MG63 (cell line): Measurements from ENCODE around the gene UNC93B1. TPM values are rescaled to one million over a fixed set of nuclear protein-coding genes. Genes with fewer than 3 reads are reported as not detected.

Source experiments
- DNase-seq: peaks from one replicate; pipeline ENCODE4 v3.0.0-alpha.2; 2020
- H3K27me3 ChIP-seq: fragments of 250-450 bp; sonication (Bioruptor Pico); 2 replicates; pipeline ENCODE4 v1.5.1; 2020; ENCODE audit warnings: mild to moderate bottlenecking, moderate library complexity
- H3K36me3 ChIP-seq: fragments of 250-450 bp; sonication (Bioruptor Pico); 2 replicates; pipeline ENCODE4 v1.5.1; 2020; ENCODE audit warnings: mild to moderate bottlenecking, moderate library complexity
- H3K4me3 ChIP-seq: fragments of 250-450 bp; sonication (Bioruptor Pico); 2 replicates; pipeline ENCODE4 v1.5.1; 2020; ENCODE audit warnings: mild to moderate bottlenecking, moderate library complexity
- H3K9me3 ChIP-seq: fragments of 250-450 bp; sonication (Bioruptor Pico); 2 replicates; pipeline ENCODE4 v1.5.1; 2020; ENCODE audit warnings: mild to moderate bottlenecking, moderate library complexity
- total RNA-seq: library from RNA; depleted of rRNA; stranded (reverse); fragments of >200 nt; shearing (Covaris generic); gene quantifications from 2 replicates; pipeline ENCODE4 v1.2.3, GENCODE V29; 2014; ENCODE audit warnings: low replicate concordance

UNC93B1 gene
- total RNA-seq, 1 experiment from 2014 or later, result 37.7 TPM

- Histone ChIP-seq H3K36me3 (peaks cover 4% of the 10 kb centered on the region; the same call in 1 of the 2 replicates), H3K27me3 (no peaks in the 10 kb centered on the region), H3K9me3 (no peaks in the 10 kb centered on the region), H3K4me3 (no peak overlapping the region)
- DNase-seq, result no peak
Observed at GRCh38 chr11:68042219-68043028, 38.5 kb upstream of the UNC93B1 start.

- no peak for DNase-seq
- no peaks in the 10 kb centered on the region for H3K27me3 ChIP-seq
- no peak overlapping the region for H3K4me3 ChIP-seq
- no peaks in the 10 kb centered on the region for H3K9me3 ChIP-seq
- H3K36me3 ChIP-seq, result 0 out of 2 replicates have a peak, but pooled peaks cover 4% of the 10 kb centered on the region
Observed at GRCh38 chr11:68041617-68042218, 37.8 kb upstream of the UNC93B1 start.

- no peak for DNase-seq
- H3K9me3 ChIP-seq, result no peaks in the 10 kb centered on the region
- H3K4me3 ChIP-seq, result no peak overlapping the region
- no peaks in the 10 kb centered on the region for H3K27me3 ChIP-seq
- H3K36me3 ChIP-seq, result 0 out of 2 replicates have a peak, but pooled peaks cover 4% of the 10 kb centered on the region
Observed at GRCh38 chr11:68040957-68041591, 37.2 kb upstream of the UNC93B1 start.

GRCh38 chr11:68040101-68040956 lies 36.4 kb upstream of the UNC93B1 start:
- H3K4me3 ChIP-seq, result peak overlapping the region; percentile 57
- H3K27me3 ChIP-seq, result no peaks in the 10 kb centered on the region
- peak; percentile 48 for DNase-seq
- 0 out of 2 replicates have a peak, but pooled peaks cover 4% of the 10 kb centered on the region for H3K36me3 ChIP-seq
- H3K9me3 ChIP-seq, result no peaks in the 10 kb centered on the region

GRCh38 chr11:68039526-68040086 lies 35.7 kb upstream of the UNC93B1 start:
- Histone ChIP-seq H3K9me3 (no peaks in the 10 kb centered on the region), H3K27me3 (no peaks in the 10 kb centered on the region), H3K36me3 (0 out of 2 replicates have a peak, but pooled peaks cover under 1% of the 10 kb centered on the region), H3K4me3 (peak overlapping the region; percentile 57)
- no peak for DNase-seq

GRCh38 chr11:68038718-68039525 lies 35.0 kb upstream of the UNC93B1 start, which contains the start of gene TCIRG1:
Gene TCIRG1 (plus strand): TSS chr11:68039025. CDS start chr11:68041272, 2,247 bp downstream.
- no peaks in the 10 kb centered on the region for H3K27me3 ChIP-seq
- H3K9me3 ChIP-seq, result no peaks in the 10 kb centered on the region
- peak; percentile 88 for DNase-seq
- H3K36me3 ChIP-seq, result peaks cover 6% of the 10 kb centered on the region
- peak within 1 kb of the TSS; percentile 57 for H3K4me3 ChIP-seq

GRCh38 chr11:68038226-68038717 lies 34.4 kb upstream of the UNC93B1 start:
- no peak for DNase-seq

GRCh38 chr11:68037411-68038225 lies 33.7 kb upstream of the UNC93B1 start:
- no peaks in the 10 kb centered on the region for H3K9me3 ChIP-seq
- no peak for DNase-seq
- no peaks in the 10 kb centered on the region for H3K27me3 ChIP-seq
- no peak overlapping the region for H3K4me3 ChIP-seq
- H3K36me3 ChIP-seq, result peaks cover 19% of the 10 kb centered on the region

More at GRCh38 chr11:68038226-68038717, 34.4 kb upstream of the UNC93B1 start:
- Histone ChIP-seq H3K27me3 (no peaks in the 10 kb centered on the region), H3K4me3 (peak overlapping the region; percentile 57), H3K9me3 (no peaks in the 10 kb centered on the region), H3K36me3 (peaks cover 12% of the 10 kb centered on the region)

- Histone ChIP-seq H3K4me3 (no peak overlapping the region), H3K9me3 (no peaks in the 10 kb centered on the region), H3K36me3 (peaks cover 27% of the 10 kb centered on the region), H3K27me3 (no peaks in the 10 kb centered on the region)
- DNase-seq, result no peak
Observed at GRCh38 chr11:68036717-68037239, 32.9 kb upstream of the UNC93B1 start.

GRCh38 chr11:68036141-68036716 lies 32.3 kb upstream of the UNC93B1 start:
- Histone ChIP-seq H3K9me3 (no peaks in the 10 kb centered on the region), H3K27me3 (no peaks in the 10 kb centered on the region), H3K4me3 (no peak overlapping the region), H3K36me3 (peaks cover 28% of the 10 kb centered on the region)
- DNase-seq, result no peak

GRCh38 chr11:68035266-68035876 lies 31.5 kb upstream of the UNC93B1 start:
- Histone ChIP-seq H3K27me3 (no peaks in the 10 kb centered on the region), H3K9me3 (no peaks in the 10 kb centered on the region), H3K36me3 (peaks cover 28% of the 10 kb centered on the region), H3K4me3 (no peak overlapping the region)
- no peak for DNase-seq

- H3K27me3 ChIP-seq, result no peaks in the 10 kb centered on the region
- peaks cover 9% of the 10 kb centered on the region; the same call in 1 of the 2 replicates for H3K9me3 ChIP-seq
- DNase-seq, result no peak
- peaks cover 38% of the 10 kb centered on the region for H3K36me3 ChIP-seq
- no peak overlapping the region for H3K4me3 ChIP-seq
Observed at GRCh38 chr11:68033708-68034045, 29.8 kb upstream of the UNC93B1 start.

- DNase-seq, result no peak
- peaks cover 41% of the 10 kb centered on the region for H3K36me3 ChIP-seq
- H3K27me3 ChIP-seq, result no peaks in the 10 kb centered on the region
- H3K4me3 ChIP-seq, result no peak overlapping the region
- peaks cover 9% of the 10 kb centered on the region; the same call in 1 of the 2 replicates for H3K9me3 ChIP-seq
Observed at GRCh38 chr11:68032997-68033707, 29.3 kb upstream of the UNC93B1 start.
